AG04449 (cell line): ENCODE measurements around the gene YIPF2.

Source experiments
- CTCF ChIA-PET: fragments of 350-600 bp; formaldehyde crosslinking; extraction: SDS; loops from one replicate; lab custom pipeline; 2021; ENCODE audit warnings: antibody characterized with exemption; lab: Yijun Ruan, JAX
- POLR2A ChIA-PET: fragments of 400-600, 350-600 bp; formaldehyde crosslinking; extraction: SDS; loops from one replicate; lab custom pipeline; 2020; ENCODE audit warnings: antibody characterized with exemption, inconsistent platforms; lab: Yijun Ruan, JAX
- DNase-seq: peaks from one replicate; pipeline ENCODE4 v3.0.0-alpha.2; 2010; ENCODE audit warnings: low read depth, low spot score
- H3K4me3 ChIP-seq: 2 replicates; pipeline ENCODE4 v1.5.1; 2011; ENCODE audit warnings: low read depth, mild to moderate bottlenecking, control low read depth, low read length
- TF ChIP-seq, protein P1 (sequence below): IDR thresholded peaks from one replicate; pipeline ENCODE4 v1.5.1; 2011; ENCODE audit warnings: mild to moderate bottlenecking, moderate library complexity, low read length, control low read depth, inconsistent platforms; ENCODE audit not compliant: insufficient read depth; ENCODE audit errors: missing control alignments

YIPF2 gene

GRCh38 chr19:10892256-10892655 is 36.2 kb downstream of the YIPF2 start:
- no peak for DNase-seq
- TF ChIP-seq, protein P1, sequence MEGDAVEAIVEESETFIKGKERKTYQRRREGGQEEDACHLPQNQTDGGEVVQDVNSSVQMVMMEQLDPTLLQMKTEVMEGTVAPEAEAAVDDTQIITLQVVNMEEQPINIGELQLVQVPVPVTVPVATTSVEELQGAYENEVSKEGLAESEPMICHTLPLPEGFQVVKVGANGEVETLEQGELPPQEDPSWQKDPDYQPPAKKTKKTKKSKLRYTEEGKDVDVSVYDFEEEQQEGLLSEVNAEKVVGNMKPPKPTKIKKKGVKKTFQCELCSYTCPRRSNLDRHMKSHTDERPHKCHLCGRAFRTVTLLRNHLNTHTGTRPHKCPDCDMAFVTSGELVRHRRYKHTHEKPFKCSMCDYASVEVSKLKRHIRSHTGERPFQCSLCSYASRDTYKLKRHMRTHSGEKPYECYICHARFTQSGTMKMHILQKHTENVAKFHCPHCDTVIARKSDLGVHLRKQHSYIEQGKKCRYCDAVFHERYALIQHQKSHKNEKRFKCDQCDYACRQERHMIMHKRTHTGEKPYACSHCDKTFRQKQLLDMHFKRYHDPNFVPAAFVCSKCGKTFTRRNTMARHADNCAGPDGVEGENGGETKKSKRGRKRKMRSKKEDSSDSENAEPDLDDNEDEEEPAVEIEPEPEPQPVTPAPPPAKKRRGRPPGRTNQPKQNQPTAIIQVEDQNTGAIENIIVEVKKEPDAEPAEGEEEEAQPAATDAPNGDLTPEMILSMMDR = no peak
- POLR2A ChIA-PET = no interaction called here
- CTCF ChIA-PET = interaction anchor here (1.2 to 4.5 kb wide), 4 partner anchors 11 to 27 kb away, joined by 4 to 19 read pairs (median 6); no protein-coding TSS in a partner anchor
- no peak overlapping the region for H3K4me3 ChIP-seq

DNA sequence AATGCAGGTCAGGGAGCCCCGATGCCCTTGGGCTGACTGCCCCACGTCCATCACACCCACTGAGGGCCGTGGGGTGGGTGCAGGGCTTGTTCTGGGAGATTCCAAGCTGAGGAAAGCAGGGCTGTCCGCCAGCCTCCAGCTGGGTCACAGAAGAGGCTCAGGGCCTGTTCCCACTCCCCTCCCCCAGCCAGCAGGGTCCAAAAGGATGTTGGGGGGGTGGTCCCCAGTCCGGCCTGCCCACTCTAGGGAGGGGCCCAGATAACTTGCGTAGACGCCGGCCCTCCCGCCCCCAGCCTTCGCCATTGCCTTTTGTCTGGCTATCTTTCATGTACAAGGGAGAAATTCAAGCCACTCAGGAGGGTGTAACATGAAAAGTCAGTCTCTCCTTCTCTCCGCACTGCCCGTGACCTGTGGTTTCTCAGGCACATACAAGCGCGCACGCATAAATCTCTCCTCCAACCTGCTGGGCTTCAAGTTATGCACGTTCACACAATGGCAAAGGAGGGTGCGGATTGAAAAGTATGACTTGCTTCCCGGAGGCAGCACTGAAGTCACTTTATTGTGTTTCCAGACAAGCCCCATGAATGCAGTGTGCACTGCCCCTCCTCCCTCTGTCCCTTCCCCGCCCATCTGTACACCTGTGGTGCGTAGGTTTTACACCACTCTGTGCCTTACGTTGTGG is 36.9 kb downstream of the YIPF2 start:
- H3K4me3 ChIP-seq = no peak overlapping the region
- CTCF ChIA-PET = interaction anchor here (1.7 to 4.5 kb wide), 3 partner anchors 11 to 26 kb away, joined by 4 to 19 read pairs (median 19); no protein-coding TSS in a partner anchor
- POLR2A ChIA-PET = no interaction called here
- TF ChIP-seq, protein P1 = no peak
- DNase-seq = no peak

DNA sequence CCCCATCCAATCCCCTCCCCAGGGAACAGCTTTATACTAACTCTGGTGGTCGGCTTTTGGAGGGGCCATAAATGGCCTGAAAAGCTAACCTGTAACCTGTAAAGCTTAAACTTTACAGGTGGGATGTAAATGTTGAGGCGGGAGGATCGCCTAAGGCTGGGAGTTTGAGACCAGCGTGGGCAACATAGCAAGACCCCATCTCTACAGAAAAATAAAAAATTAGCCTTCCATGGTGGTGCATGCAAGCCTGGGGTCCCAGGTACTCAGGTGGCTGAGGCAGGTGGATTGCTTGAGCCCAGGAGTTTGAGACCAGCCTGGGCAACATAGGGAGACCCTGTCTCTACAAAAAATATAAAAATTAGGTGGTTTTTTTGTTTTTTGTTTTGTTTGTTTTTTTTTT is 38.6 kb downstream of the YIPF2 start:
- ChIA-PET POLR2A (interaction anchor here (1.0 kb wide), 1 partner anchor 13 kb away, joined by 3 read pairs; no protein-coding TSS in a partner anchor), CTCF (interaction anchor here (0.9 to 4.5 kb wide), 5 partner anchors 9 to 173 kb away, joined by 3 to 19 read pairs (median 15); partner anchors contain the start of gene DNM2)
- H3K4me3 ChIP-seq = no peak overlapping the region
- no peak for DNase-seq
- TF ChIP-seq, protein P1 = no peak

- H3K4me3 ChIP-seq = no peak overlapping the region
- CTCF ChIA-PET = interaction anchor here (0.8 to 3.2 kb wide), 5 partner anchors 8 to 24 kb away, joined by 3 to 19 read pairs (median 11); no protein-coding TSS in a partner anchor
- DNase-seq = no peak
- TF ChIP-seq, protein P1 = no peak
- POLR2A ChIA-PET = no interaction called here
Measured at GRCh38 chr19:10888421-10888866, 40.0 kb downstream of the YIPF2 start.

DNA sequence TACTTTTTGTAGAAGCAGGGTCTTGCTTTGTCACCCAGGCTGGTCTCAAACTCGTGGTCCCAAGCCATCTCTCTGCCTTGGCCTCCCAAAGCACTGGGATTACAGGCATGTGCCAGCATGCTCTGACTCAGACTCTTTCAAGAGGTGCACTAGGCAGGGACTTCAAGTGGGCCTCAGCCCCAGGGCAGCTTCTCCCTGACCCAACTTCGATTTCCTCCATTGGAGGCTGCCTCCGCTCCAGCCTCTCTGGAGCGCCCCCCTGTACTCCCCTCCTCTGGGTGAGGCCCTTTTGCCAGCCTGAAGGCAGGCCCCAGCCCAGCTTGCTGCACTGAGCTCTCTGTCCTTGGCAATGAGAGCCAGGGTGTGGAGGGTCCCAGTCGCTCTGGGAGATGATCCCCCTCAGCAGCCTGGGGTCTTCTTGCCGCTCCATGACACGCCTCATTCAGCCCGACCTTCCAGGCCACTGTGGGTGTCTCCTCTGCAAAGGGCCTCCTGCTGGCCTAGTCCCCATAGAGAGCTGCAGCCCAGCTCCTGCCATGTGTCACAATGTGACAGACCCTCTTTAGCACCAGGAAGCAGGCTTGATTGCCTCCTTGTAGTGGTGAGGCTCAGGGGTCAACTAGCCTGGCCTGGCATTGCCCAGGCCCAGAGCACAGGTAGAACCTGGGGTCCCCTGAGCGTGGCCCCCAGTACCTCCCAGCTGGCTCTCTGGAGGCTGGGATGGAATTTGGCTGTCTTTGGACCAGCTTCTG is 40.6 kb downstream of the YIPF2 start:
- no peak for DNase-seq

More for the DNA sequence above, 40.6 kb downstream of the YIPF2 start:
- ChIA-PET CTCF (interaction anchor here (0.9 to 3.2 kb wide), 6 partner anchors 7 to 52 kb away, joined by 4 to 19 read pairs (median 10); no protein-coding TSS in a partner anchor), POLR2A (no interaction called here)
- H3K4me3 ChIP-seq = no peak overlapping the region
- TF ChIP-seq, protein P1 = no peak
